PC-3 (cell line): ENCODE measurements around the gene EI24.

Source experiments
- CTCF ChIP-seq: fragments of 300-600 bp; sonication (generic); conservative IDR thresholded peaks from 2 replicates; pipeline ENCODE4 v1.5.1; 2017; ENCODE audit warnings: antibody characterized with exemption, low read depth, mild to moderate bottlenecking, low read length
- EZH2 ChIP-seq: fragments of 300-600 bp; sonication (generic); IDR thresholded peaks from one replicate; pipeline ENCODE4 v1.6.1; 2017; ENCODE audit warnings: antibody characterized with exemption, mild to moderate bottlenecking, low read length; ENCODE audit not compliant: unreplicated experiment
- EZH2phosphoT487 ChIP-seq: fragments of 300-600 bp; sonication (generic); IDR thresholded peaks from 2 replicates; pipeline ENCODE4 v1.6.1; 2018; ENCODE audit warnings: mild to moderate bottlenecking, antibody characterized with exemption, low read length, borderline replicate concordance

- TF ChIP-seq CTCF (no peak), EZH2 (no peak), EZH2phosphoT487 (no peak)
Measured at GRCh38 chr11:125559888-125560287, 9.4 kb upstream of the EI24 start.
